ENCODE results near the gene TULP4. TPM values are rescaled to one million over a fixed set of nuclear protein-coding genes. Genes with fewer than 3 reads are reported as not detected.
"Not testable (repeated sequence)": the region's sequence is repeated elsewhere in the genome, so short reads cannot be mapped to it uniquely, and the experiment has no call there.

The TULP4 gene
- total RNA-seq, 2 experiments from 2014 or later: 18.4 to 18.5 TPM

DNA sequence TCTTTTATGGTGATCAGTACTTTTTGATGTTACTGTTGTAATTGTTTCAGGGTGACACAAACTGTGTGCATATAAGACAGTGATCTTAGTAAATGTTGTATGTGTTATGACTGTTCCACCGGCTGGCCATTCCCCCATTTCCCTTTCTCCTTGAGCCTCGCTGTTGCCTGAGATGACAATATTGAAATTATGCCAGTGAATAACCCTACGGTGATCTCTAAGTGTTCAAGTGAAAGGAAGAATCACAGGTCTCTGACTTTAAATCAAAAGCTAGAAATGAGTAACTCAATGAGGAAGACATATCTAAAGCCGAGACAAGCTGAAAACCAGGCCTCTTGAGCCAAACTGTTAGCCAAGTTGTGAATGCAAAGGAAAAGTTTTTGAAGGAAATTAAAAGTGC is 32.3 kb downstream of the TULP4 start:
- Mint-ChIP-seq H3K36me3 (ENCODE audit: low read depth) (peaks cover 28% of the 10 kb centered on the region), H3K27me3 (no peaks in the 10 kb centered on the region), H3K9me3 (peaks cover 15% of the 10 kb centered on the region), H3K27ac (no peak overlapping the region), H3K4me1 (ENCODE audit: low read depth) (peaks cover 7% of the 10 kb centered on the region), H3K4me3 (no peak overlapping the region)
- DNase-seq (no peak), ATAC-seq (no peak)
- ChIA-PET POLR2A (no interaction called here), CTCF (no interaction called here)
- intact Hi-C loops (cut with micrococcal nuclease): no loop called here
- TF ChIP-seq, protein P1, sequence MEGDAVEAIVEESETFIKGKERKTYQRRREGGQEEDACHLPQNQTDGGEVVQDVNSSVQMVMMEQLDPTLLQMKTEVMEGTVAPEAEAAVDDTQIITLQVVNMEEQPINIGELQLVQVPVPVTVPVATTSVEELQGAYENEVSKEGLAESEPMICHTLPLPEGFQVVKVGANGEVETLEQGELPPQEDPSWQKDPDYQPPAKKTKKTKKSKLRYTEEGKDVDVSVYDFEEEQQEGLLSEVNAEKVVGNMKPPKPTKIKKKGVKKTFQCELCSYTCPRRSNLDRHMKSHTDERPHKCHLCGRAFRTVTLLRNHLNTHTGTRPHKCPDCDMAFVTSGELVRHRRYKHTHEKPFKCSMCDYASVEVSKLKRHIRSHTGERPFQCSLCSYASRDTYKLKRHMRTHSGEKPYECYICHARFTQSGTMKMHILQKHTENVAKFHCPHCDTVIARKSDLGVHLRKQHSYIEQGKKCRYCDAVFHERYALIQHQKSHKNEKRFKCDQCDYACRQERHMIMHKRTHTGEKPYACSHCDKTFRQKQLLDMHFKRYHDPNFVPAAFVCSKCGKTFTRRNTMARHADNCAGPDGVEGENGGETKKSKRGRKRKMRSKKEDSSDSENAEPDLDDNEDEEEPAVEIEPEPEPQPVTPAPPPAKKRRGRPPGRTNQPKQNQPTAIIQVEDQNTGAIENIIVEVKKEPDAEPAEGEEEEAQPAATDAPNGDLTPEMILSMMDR (IDR thresholded peaks at IDR 0.05): no peak

DNA sequence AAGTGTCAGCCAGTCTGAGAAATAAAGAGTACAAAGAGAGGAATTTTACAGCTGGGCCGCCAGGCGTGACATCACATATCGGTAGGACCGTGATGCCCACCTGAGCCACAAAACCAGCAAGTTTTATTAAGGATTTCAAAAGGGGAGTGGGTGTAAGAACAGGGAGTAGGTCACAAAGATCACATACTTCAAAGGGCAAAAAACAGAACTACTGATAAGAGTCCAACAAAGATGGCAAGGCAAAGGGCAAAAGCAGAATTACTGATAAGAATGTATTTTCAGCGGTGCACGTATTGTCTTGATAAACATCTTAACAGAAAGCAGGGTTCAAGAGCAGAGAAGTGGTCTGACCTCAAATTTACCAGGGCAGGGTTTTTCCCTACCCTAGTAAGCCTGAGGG is 33.2 kb downstream of the TULP4 start:
- Mint-ChIP-seq H3K9me3 (peaks cover 15% of the 10 kb centered on the region), H3K36me3 (ENCODE audit: low read depth) (peaks cover 30% of the 10 kb centered on the region)
- CTCF ChIA-PET; H3K27me3 Mint-ChIP-seq; H3K4me3 Mint-ChIP-seq; H3K27ac Mint-ChIP-seq; ATAC-seq; H3K4me1 Mint-ChIP-seq (ENCODE audit: low read depth); POLR2A ChIA-PET; intact Hi-C loops (cut with micrococcal nuclease); DNase-seq: not testable (repeated sequence)

DNA sequence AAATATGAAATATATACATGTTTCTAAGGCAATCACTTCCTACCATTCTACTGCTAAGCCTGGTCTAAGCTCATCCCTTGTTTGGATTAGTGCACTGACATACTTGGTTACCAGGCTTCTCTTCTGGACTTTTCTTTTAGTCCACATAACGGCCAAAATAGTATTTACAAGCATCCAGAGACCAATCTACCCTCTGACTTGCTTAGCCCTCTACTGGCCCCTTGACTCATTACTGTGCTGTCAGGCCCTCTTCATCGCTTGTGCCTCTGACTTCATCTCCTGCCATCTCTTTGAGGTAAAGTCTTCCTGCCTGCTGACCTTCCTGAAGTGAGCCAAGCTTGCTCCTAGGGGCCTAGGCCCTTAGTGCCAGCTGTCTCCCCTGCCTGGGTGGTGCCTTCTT is 35.1 kb downstream of the TULP4 start:
- H3K27me3 Mint-ChIP-seq: no peaks in the 10 kb centered on the region
- peaks cover 33% of the 10 kb centered on the region for H3K36me3 Mint-ChIP-seq (ENCODE audit: low read depth)
- no peak overlapping the region for H3K27ac Mint-ChIP-seq
- ChIA-PET POLR2A (no interaction called here), CTCF (no interaction called here)
- ATAC-seq (no peak), DNase-seq (no peak)
- intact Hi-C loops (cut with micrococcal nuclease): no loop called here
- H3K4me3 Mint-ChIP-seq: no peak overlapping the region
- TF ChIP-seq, protein P1 (IDR thresholded peaks at IDR 0.05): no peak
- H3K9me3 Mint-ChIP-seq: peaks cover 15% of the 10 kb centered on the region
- H3K4me1 Mint-ChIP-seq (ENCODE audit: low read depth): peaks cover 4% of the 10 kb centered on the region

DNA sequence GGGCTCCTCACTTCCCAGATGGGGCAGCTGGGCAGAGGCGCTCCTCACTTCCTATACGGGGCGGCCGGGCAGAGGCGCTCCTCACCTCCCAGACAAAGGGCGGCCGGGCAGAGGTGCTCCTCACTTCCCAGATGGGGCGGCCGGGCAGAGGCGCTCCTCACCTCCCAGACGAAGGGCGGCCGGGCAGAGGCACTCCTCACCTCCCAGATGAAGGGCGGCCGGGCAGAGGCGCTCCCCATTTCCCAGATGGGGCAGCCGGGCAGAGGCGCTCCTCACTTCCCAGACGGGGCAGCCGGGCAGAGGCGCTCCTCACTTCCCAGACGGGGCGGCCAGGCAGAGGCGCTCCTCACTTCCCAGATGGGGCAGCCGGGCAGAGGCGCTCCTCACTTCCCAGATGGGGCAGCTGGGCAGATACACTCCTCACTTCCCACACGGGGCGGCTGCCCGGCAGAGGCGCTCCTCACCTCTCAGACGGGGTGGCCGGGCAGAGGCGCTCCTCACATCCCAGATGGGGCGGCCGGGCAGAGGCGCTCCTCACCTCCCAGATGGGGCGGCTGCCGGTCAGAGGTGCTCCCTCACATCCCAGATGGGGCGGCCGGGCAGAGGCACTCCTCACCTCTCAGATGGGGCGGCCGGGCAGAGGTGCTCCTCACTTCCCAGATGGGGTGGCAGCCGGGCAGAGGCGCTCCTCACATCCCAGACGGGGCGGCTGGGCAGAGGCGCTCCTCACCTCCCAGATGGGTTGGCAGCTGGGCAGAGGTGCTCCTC is 36.7 kb downstream of the TULP4 start:
- H3K36me3 Mint-ChIP-seq (ENCODE audit: low read depth): peaks cover 29% of the 10 kb centered on the region
- H3K4me3 Mint-ChIP-seq; ATAC-seq; DNase-seq; H3K4me1 Mint-ChIP-seq (ENCODE audit: low read depth); CTCF ChIA-PET; H3K27ac Mint-ChIP-seq; intact Hi-C loops (cut with micrococcal nuclease); H3K27me3 Mint-ChIP-seq; POLR2A ChIA-PET: not testable (repeated sequence)
- H3K9me3 Mint-ChIP-seq: peaks cover 14% of the 10 kb centered on the region

DNA sequence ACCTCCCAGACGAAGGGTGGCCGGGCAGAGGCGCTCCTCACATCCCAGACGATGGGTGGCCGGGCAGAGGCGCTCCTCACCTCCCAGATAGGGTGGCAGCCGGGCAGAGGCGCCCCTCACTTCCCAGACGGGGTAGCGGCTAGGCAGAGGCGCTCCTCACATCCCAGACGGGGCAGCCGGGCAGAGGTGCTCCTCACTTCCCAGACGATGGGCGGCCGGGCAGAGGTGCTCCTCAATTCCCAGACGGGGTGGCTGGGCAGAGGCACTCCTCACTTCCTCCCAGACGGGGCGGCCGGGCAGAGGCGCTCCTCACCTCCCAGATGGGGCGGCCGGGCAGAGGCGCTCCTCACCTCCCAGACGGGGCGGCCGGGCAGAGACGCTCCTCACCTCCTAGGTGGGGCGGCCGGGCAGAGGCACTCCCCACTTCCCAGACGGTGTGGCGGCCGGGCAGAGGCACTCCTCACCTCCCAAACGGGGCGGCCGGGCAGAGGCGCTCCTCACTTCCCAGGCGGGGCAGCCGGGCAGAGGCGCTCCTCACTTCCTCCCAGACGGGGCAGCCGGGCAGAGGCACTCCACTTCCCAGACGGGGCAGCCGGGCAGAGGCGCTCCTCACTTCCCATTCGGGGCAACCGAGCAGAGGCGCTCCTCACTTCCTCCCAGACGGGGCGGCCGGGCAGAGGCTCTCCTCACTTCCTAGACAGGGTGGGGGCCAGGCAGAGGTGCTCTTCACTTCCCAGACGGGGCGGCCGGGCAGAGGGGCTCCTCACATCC is 37.4 kb downstream of the TULP4 start:
- ATAC-seq; intact Hi-C loops (cut with micrococcal nuclease); H3K4me3 Mint-ChIP-seq; CTCF ChIA-PET; POLR2A ChIA-PET; H3K4me1 Mint-ChIP-seq (ENCODE audit: low read depth); H3K27ac Mint-ChIP-seq; H3K27me3 Mint-ChIP-seq; DNase-seq: not testable (repeated sequence)
- H3K9me3 Mint-ChIP-seq: peaks cover 13% of the 10 kb centered on the region
- H3K36me3 Mint-ChIP-seq (ENCODE audit: low read depth): peaks cover 21% of the 10 kb centered on the region

DNA sequence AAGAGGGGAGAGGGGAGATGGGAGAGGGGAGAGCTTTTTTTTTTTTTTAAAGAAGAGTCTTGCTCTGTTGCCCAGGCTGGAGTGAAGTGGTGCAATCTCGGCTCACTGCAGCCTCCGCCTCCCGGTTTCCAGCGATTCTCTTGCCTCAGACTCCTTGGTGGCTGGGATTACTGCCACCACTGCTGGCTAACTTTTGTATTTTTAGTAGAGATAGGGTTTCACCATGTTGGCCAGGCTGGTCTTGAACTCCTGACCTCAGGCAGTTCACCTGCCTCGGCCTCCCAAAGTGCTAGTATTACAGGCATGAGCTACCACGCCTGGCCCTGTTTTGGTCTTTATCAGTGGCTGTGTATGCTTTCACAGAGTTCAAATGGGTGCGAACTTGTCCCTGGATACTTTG is 38.5 kb downstream of the TULP4 start:
- H3K27me3 Mint-ChIP-seq; POLR2A ChIA-PET; intact Hi-C loops (cut with micrococcal nuclease); DNase-seq; H3K9me3 Mint-ChIP-seq; ATAC-seq; H3K4me3 Mint-ChIP-seq; H3K4me1 Mint-ChIP-seq (ENCODE audit: low read depth); H3K27ac Mint-ChIP-seq; CTCF ChIA-PET: not testable (repeated sequence)
- H3K36me3 Mint-ChIP-seq (ENCODE audit: low read depth): peaks cover 15% of the 10 kb centered on the region

Measured in activated CD8-positive, alpha-beta T cell treated with anti-CD3 and anti-CD28 coated beads for 36 hours (primary cell).